CD4-positive, alpha-beta T cell treated with Interferon gamma for 1 hour (primary cell): Measurements from ENCODE around the gene SLC1A2.

Experiments
- DNase-seq: peaks from one replicate; pipeline ENCODE4 v3.0.0-alpha.2; 2020

The SLC1A2 gene

GRCh38 chr11:35265755-35266454 lies 153.5 kb downstream of the SLC1A2 start:
- DNase-seq = no peak

GRCh38 chr11:35262735-35263134 lies 156.6 kb downstream of the SLC1A2 start:
- no peak for DNase-seq

GRCh38 chr11:35262056-35262455 lies 157.3 kb downstream of the SLC1A2 start:
- no peak for DNase-seq

DNA sequence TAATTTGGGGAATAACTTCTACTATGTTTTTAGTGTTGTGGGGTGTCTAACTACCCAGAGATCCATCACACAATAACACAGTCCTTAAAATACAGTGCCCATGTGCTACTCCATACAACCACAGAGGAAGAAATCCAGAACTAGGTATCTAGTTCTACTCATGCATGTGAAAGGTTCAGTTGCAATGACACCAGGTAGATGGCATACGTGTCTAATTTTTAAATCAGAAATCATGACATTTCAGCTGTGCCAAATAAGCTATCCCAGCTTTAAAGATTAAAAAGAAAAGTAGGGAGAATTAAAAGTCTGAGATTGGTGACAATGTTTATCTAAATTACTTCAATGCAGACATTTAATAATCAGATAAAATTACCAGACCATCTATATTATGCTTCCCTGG lies 158.2 kb downstream of the SLC1A2 start:
- no peak for DNase-seq

DNA sequence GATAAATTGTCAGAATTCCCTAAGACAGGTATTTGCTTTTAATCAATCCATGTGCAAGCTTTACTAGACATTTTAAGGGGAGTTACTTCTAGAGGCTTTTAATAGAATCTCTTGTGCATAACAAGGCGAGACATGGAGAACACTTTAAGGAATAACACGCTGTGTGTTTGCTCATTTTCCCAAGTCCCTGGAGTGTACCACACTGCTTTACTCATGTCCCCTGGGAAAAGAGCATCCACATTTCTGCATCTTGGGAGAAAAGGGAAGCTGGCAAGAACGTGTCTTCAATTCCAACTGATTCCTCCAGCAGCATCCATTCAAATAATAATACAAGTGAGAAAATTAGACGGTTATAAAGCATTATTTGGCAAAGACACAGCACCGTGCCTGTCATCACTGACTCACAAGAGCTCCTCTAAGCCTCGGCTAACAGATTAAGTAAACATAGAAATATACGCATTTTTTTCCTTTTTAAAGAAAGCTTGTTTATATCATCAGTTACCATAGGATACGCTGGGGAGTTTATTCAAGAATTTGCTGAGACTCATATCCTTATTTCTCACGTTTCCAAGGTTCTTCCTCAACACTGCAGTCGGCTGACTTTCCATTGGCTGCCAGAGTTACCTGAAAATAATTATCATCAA lies 158.9 kb downstream of the SLC1A2 start:
- no peak for DNase-seq

DNA sequence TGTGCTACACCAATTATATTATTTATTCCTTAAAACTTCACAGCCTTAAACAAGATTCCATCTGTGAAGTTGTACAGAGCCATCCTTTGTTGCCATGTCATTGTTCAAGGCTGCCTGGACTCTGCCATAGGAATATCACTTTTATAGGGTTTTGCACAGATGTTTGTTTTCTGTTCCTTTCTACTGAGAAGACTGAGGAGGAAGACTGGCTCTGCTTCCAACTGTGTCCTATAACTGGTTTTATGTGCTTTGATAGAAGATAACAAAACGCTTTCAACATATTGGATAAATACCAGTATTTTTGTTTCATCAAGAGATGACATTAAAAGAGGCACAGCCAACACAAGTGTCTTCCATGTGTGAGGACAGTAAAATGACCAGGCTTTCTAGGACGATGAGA lies 159.8 kb downstream of the SLC1A2 start:
- DNase-seq = no peak

GRCh38 chr11:35257281-35257680 lies 162.1 kb downstream of the SLC1A2 start:
- no peak for DNase-seq

- DNase-seq = no peak
Measured at GRCh38 chr11:35256296-35256695, 163.1 kb downstream of the SLC1A2 start.

DNA sequence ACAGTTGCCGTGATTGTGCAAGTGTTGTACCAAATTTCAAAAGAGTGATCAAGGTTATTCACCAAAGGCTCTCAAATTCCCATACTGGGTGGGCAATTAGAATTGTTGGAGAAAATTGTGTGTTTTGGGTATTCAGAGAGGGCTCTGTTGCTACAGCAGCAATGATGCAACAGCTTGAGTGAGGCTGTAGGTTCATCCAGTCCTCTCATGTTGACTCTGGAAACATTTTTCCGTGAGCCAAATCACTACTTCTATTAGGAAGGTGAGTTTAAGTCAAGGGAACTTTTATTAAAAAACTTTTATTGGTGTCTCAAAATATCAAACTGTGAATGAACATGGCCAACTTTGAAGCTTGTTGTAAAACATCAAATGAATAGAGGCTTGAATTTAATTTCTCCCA lies 163.8 kb downstream of the SLC1A2 start:
- no peak for DNase-seq

DNA sequence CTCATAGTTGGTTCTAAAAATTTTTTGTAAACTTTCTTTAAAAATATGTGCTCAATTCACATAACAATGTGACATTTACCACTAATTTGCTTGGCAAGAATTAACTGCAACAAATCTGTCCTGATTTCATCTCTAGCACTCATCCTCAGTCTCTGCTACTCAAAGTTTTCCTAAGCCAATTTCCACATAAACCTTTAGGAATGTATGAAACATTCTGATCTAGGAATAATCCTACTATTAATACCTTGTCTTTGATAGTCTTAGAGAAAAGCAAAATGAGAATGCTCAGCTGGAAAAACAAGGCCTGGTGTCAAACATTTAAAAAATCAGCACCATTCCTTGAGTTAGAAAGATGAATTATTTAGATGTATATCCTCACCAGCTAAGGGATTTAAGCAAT lies 166.1 kb downstream of the SLC1A2 start:
- no peak for DNase-seq

DNA sequence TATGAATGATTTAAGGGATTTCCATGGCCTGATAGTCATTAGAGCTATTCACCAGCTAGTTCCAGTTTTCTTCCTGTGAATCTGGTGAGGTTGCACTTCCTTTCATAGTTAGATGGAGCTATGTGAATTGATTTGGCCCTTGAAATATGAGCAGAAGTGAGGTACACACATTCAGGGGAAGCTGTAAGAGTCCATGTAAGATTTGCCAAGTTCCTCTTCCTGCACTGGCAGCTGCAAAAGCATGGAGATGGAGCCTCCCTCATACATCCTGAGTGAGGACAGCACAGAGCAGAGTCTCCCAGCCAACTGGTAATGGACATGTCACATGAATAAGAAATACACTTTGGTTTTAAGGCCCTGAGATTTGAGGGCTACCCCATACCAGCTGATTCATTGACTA lies 168.7 kb downstream of the SLC1A2 start:
- DNase-seq = no peak

DNA sequence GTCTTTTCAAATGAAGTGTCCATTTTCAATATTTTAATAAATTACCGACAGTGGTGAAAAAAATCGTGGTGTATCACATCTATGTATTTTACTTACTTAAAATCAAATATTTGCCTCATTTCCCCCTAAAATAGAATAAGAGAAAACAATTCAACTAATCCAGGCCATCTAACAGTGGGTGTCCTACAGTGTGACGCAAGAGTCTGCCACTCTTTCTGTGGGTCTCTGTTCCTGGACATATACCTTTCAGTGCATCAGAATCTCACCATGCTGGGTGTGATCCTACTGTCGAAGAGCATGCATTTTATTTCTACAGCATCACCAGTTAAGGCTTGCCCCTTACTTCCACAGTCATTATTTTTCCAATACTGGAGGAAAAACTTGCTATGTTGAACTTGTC lies 169.2 kb downstream of the SLC1A2 start:
- no peak for DNase-seq

DNA sequence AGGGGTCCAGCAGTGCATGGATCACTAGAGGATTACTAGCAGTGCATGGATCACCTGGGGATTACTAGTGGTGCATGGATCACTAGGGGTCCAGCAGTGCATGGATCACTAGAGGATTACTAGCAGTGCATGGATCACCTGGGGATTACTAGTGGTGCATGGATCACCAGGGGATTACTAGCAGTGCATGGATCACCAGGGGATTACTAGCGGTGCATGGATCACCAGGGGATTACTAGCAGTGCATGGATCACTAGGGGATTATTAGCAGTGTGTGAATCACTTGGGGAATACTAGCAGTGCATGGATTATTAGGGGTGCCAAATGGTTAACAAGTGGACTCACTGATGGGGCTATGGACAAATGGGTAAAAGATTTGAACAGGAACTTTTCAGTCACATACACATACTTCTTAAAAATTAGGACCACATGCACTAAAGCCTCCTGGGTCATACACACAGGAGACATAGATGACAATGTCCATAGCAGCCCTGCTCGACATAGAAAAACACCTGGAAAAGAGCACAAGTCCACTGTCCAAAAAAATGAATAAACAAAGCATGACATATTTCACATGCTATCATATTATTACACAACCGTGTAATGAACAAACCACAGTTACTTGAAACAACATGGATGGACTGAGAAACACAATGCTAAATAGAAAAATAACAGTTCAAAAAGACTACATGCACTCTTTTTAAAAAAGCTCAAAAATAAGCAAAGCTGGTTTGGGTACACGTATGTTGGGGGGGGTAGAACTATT lies 170.6 kb downstream of the SLC1A2 start:
- no peak for DNase-seq

GRCh38 chr11:35247863-35248262 lies 171.5 kb downstream of the SLC1A2 start:
- peak; percentile 38 for DNase-seq

DNA sequence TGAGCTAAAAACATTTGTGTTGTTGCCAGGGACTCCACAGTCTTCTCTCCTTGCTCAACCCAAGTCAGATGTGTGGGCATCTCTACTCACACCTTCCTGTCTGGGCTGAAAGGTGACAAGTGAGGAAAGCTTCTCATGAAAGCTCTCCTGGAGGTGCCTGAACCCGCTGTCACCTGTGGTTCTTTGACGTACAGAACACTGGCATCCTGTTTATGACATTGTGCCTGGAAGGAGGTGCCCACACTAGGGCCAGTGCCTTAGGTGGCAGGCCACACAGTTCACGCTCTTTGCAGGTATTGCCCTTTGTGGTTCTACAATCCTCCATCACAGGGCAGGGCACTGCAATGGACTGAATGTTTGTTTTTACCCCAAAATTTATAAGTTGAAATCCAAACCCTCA lies 171.9 kb downstream of the SLC1A2 start:
- DNase-seq = peak; percentile 89

DNA sequence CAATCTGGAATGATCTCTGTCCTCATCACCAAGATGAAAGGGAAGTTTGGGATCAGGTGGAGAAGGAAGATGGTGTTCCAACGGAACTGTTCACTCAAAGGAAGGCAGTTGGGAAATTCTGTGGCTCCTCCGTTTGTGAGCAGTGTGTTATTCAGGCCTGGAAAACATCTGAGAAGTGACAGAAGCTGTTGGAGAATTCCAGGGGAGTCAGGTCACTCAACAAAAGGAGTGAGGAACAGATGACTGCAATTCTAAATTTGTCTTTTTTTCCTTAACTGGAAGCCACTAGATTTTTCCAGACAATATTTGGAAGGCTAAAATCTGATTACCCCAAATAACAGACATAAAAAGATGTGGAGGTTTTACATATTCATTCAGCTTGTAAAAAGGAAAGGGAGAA lies 172.6 kb downstream of the SLC1A2 start:
- no peak for DNase-seq

- no peak for DNase-seq
Measured at GRCh38 chr11:35245786-35246185, 173.6 kb downstream of the SLC1A2 start.

DNA sequence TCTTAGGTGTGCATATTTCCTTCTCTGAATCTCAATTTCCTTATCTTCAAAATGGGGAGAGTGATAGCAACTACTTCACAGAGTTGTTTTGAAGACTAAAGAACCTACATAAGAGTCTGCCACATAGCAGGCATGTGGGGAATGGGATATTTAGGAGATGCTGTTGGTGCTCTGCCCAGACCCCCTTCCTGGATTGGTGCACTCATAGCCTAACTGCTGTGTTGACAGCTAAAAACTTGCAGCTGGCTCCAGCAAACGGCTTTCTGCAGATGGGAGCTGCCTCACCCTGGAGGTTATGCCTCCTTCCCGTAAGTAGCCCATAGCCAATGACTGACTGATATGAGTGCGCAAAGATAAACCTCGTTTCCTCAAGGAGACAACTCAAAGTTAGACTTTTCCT lies 174.3 kb downstream of the SLC1A2 start:
- DNase-seq = no peak

DNA sequence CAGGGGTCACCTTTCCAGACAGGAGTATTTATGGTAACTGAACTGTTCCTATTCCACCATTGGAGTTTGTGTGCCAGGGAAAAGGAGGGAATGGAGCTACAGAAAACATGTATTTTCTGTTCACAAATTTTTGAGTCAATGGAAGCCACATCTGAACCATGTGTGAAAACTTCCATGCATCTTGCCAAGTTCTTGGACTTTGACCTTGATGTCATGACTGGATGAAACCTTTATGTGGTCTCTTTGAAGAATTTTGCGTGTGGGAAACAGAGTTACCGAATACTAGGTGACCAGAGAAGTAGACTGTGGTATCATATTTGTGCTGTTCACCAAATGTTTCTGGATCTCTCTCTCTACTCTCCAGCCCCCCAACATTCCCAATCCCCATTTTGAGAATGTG lies 175.6 kb downstream of the SLC1A2 start:
- DNase-seq = no peak

- DNase-seq = no peak
Measured at GRCh38 chr11:35242412-35243242, 176.7 kb downstream of the SLC1A2 start.

DNA sequence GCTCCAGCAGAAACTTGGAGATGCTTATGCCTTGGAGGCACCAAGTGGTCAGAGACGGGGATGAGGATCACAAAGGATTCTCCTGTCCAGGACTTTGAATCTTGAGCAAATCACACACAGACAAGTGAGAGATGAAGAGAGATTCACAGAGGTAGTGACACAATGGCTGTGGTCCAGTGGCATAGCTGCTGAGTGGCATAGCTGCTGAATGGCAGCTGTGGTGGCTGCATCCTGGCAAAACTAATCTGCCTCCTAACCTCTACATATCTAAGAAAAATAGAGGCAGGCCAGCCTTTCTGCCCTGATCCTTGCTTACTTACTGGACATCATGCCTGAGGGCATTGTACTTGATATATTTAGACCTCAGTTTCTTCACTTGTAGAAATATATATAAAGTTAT lies 177.8 kb downstream of the SLC1A2 start:
- no peak for DNase-seq

DNA sequence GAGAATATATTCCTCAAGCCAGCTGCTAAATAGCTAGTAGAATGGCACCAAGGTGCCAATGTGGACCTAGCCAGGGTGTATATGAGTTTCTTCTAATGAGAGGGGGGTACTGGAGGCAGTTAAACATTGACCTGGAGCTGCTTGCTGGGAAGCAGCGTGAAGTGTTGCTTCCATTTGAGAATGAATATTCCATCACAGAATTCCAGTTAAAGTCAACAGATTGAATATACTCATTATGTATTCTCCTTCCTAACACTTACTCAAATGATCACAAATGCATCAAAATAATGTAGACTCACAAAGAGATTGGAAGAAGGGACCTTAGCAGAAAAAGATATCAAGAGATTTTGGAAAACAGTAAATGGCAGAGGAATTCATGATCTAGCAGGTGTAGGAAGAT lies 178.3 kb downstream of the SLC1A2 start:
- no peak for DNase-seq

- no peak for DNase-seq
Measured at GRCh38 chr11:35239471-35240075, 179.8 kb downstream of the SLC1A2 start.
